Left kidney (tissue), 2 donors: ENCODE measurements around the gene OR9Q1. TPM values are rescaled to one million over a fixed set of nuclear protein-coding genes. Genes with fewer than 3 reads are reported as not detected.

Source experiments
- DNase-seq: peaks from one replicate; pipeline ENCODE4 v3.0.0-alpha.2; 2013
- polyA plus RNA-seq: library from polyadenylated mRNA; unstranded; fragments of 120-200 nt; gene quantifications from one replicate; pipeline ENCODE4 v1.2.1, GENCODE V29; 2013; ENCODE audit not compliant: insufficient read length

The OR9Q1 gene
- polyA plus RNA-seq, 1 donor = not detected

- no peak for DNase-seq
Observed at GRCh38 chr11:58030653-58031052, 7.0 kb downstream of the OR9Q1 start, which contains the start of gene OR6Q1. Gene OR6Q1 (plus strand): TSS chr11:58030953. CDS start chr11:58030953, 0 bp downstream.

GRCh38 chr11:58034471-58034870, 10.8 kb downstream of the OR9Q1 start:
- DNase-seq = no peak

- DNase-seq = no peak
Observed at GRCh38 chr11:58039589-58039988, 15.9 kb downstream of the OR9Q1 start.

- DNase-seq = no peak
Observed at GRCh38 chr11:58043379-58043778, 19.7 kb downstream of the OR9Q1 start.

GRCh38 chr11:58046231-58046630, 22.6 kb downstream of the OR9Q1 start:
- no peak for DNase-seq

- no peak for DNase-seq
Observed at GRCh38 chr11:58047818-58048217, 24.1 kb downstream of the OR9Q1 start.

GRCh38 chr11:58055806-58056401, 32.2 kb downstream of the OR9Q1 start:
- no peak for DNase-seq

- DNase-seq = no peak
Observed at GRCh38 chr11:58057481-58057880, 33.8 kb downstream of the OR9Q1 start.

GRCh38 chr11:58058276-58059006, 34.8 kb downstream of the OR9Q1 start:
- DNase-seq = no peak

GRCh38 chr11:58059007-58059350, 35.3 kb downstream of the OR9Q1 start:
- no peak for DNase-seq

- DNase-seq = no peak
Observed at GRCh38 chr11:58060535-58060934, 36.9 kb downstream of the OR9Q1 start.

GRCh38 chr11:58060939-58061672, 37.4 kb downstream of the OR9Q1 start:
- no peak for DNase-seq

GRCh38 chr11:58061813-58062212, 38.1 kb downstream of the OR9Q1 start:
- no peak for DNase-seq

GRCh38 chr11:58067685-58068084, 44.0 kb downstream of the OR9Q1 start:
- no peak for DNase-seq

- no peak for DNase-seq
Observed at GRCh38 chr11:58068655-58069054, 45.0 kb downstream of the OR9Q1 start.

- no peak for DNase-seq
Observed at GRCh38 chr11:58070585-58070984, 46.9 kb downstream of the OR9Q1 start.

GRCh38 chr11:58075781-58076180, 52.1 kb downstream of the OR9Q1 start:
- no peak for DNase-seq

GRCh38 chr11:58086528-58086927, 62.8 kb downstream of the OR9Q1 start:
- DNase-seq = no peak

GRCh38 chr11:58097437-58097836, 73.8 kb downstream of the OR9Q1 start:
- DNase-seq = no peak

GRCh38 chr11:58121096-58121495, 97.4 kb downstream of the OR9Q1 start:
- DNase-seq = no peak

- no peak for DNase-seq
Observed at GRCh38 chr11:58125469-58125868, 101.8 kb downstream of the OR9Q1 start, which contains the start of gene OR9I1. Gene OR9I1 (minus strand): TSS chr11:58125530. CDS start chr11:58119444, 6,086 bp downstream.

GRCh38 chr11:58127350-58127749, 103.7 kb downstream of the OR9Q1 start:
- DNase-seq = no peak
